ENCODE results near the gene PMEL.

- TF ChIP-seq CEBPB (IDR thresholded peaks at IDR 0.05; ENCODE audit: low read depth, low read length) (no peak), RNF2 (IDR thresholded peaks at IDR 0.05; ENCODE audit: borderline replicate concordance, low read depth, low read length, missing control alignments, poor library complexity, severe bottlenecking) (no peak), CTCF (IDR thresholded peaks at IDR 0.05; ENCODE audit: control extremely low read depth in 1 of 3, insufficient read depth in 1 of 3, low read depth in 1 of 3, low read length in 3 of 3) (no peak)
These were observed 56.9 kb downstream of the PMEL start for GRCh38 chr12:55908726-55909512.

Measured in H1 (cell line).